Measurements from ENCODE around the gene SLC8A1. TPM values are rescaled to one million over a fixed set of nuclear protein-coding genes. Genes with fewer than 3 reads are reported as not detected.

The SLC8A1 gene
- total and polyA plus RNA-seq, 2 donors (not counting 1 experiment from before 2014, with no cell fraction given): 0.07 to 0.20 TPM

DNA sequence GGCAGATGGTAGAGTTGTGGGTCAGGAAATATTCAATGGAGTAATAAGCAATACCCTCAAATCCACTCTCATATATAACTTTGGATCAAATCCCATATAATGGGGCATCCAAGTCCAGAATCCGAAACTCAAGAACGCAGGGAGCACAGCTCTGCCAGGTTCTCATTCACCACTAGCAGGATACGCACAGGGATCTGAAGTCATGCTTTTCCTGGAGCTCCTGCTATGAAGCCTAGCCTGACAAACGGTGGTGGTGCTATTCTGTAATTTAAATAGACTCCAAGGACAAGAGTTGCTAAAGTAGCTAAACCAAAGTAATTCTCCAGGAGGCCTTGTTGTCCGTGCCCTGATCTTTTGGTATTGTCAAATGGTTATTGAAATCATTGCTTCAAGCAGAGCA, 264.8 kb downstream of the SLC8A1 start:
- no peak overlapping the region for H3K4me2 ChIP-seq (replicated peaks; ENCODE audit: low read depth, low read length, poor library complexity, severe bottlenecking)
- Mint-ChIP-seq H3K9me3 (ENCODE audit: insufficient read depth) (no peaks in the 10 kb centered on the region), H3K4me3 (no peak overlapping the region), H3K27ac (no peak overlapping the region), H3K27me3 (no peaks in the 10 kb centered on the region), H3K4me1 (no peaks in the 10 kb centered on the region)
- DNase-seq: no peak
- no peaks in the 10 kb centered on the region for H3K27me3 ChIP-seq (replicated peaks in 1 of 4; ENCODE audit: control extremely low read depth in 1 of 4, control insufficient read depth in 3 of 4, insufficient read depth in 4 of 4, low read length in 3 of 4)
- no peaks in the 10 kb centered on the region for H3K4me1 ChIP-seq (ENCODE audit: control insufficient read depth in 2 of 2, insufficient read depth in 2 of 2, low read length in 2 of 2)
- ChIA-PET POLR2A (no interaction called here), CTCF (no interaction called here)
- H3K36me3 ChIP-seq (replicated peaks in 1 of 2; ENCODE audit: control extremely low read depth in 1 of 2, control insufficient read depth in 1 of 2, extremely low read depth in 1 of 2, insufficient read depth in 2 of 2, low read length in 1 of 2): no peaks in the 10 kb centered on the region
- H2AFZ ChIP-seq (ENCODE audit: insufficient read depth, low read depth, low read length, poor library complexity, severe bottlenecking): no peak overlapping the region
- 100% methylated on average over 3 of the region's 5 CpGs for WGBS (ENCODE audit: insufficient coverage)
- no peak for ATAC-seq (ENCODE audit: low read depth)
- no peak overlapping the region for H3K9ac ChIP-seq (ENCODE audit: low read length)
- H3K79me2 ChIP-seq (ENCODE audit: control insufficient read depth, insufficient read depth, low read length): no peaks in the 10 kb centered on the region
- no peak overlapping the region for H3K27ac ChIP-seq (ENCODE audit: low read length in 2 of 2)
- no peak overlapping the region for H3K4me3 ChIP-seq (ENCODE audit: control extremely low read depth in 1 of 5, extremely low read depth in 1 of 5, insufficient read depth in 1 of 5, low read depth in 2 of 5, low read length in 4 of 5)
- no peaks in the 10 kb centered on the region for H4K20me1 ChIP-seq (ENCODE audit: control insufficient read depth, insufficient read depth, low read length, poor library complexity, severe bottlenecking)
- no peaks in the 10 kb centered on the region for H3K9me3 ChIP-seq (ENCODE audit: control extremely low read depth in 1 of 3, control insufficient read depth in 2 of 3, insufficient read depth in 1 of 3, low read length in 2 of 3)
- TF ChIP-seq CTCF (IDR thresholded peaks at IDR 0.05) (no peak), EZH2 (IDR thresholded peaks at IDR 0.05; ENCODE audit: borderline replicate concordance, insufficient read depth, low read depth, low read length, poor library complexity, severe bottlenecking) (no peak)
- intact Hi-C loops (cut with micrococcal nuclease): no loop called here

DNA sequence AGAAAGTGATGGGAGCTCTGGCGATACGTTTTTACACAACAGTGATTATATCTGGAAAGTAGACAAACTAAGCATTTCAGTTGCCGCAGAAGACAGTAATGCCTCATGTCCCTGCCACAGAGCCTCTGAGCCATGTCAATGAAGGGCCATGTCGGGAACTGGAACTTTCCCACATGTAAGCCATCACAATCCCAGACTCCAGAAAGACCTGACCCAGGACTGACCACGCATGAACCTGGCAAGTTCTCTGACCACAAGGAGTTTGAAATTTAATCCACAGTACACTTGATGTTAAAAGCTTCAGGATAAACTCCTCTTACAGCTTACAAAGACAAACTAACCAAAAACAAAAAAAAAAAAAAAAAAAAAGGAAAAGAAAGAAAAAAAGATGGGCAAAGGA, 267.3 kb downstream of the SLC8A1 start:
- H3K27me3 ChIP-seq (replicated peaks in 1 of 4; ENCODE audit: control extremely low read depth in 1 of 4, control insufficient read depth in 3 of 4, insufficient read depth in 4 of 4, low read length in 3 of 4): no peaks in the 10 kb centered on the region
- H3K9me3 Mint-ChIP-seq (ENCODE audit: insufficient read depth): no peaks in the 10 kb centered on the region
- no peak overlapping the region for H3K4me3 Mint-ChIP-seq
- POLR2A ChIA-PET: no interaction called here
- H3K27me3 Mint-ChIP-seq: no peaks in the 10 kb centered on the region
- no peaks in the 10 kb centered on the region for H4K20me1 ChIP-seq (ENCODE audit: control insufficient read depth, insufficient read depth, low read length, poor library complexity, severe bottlenecking)
- no peak overlapping the region for H3K27ac Mint-ChIP-seq
- no peak for ATAC-seq (ENCODE audit: low read depth)
- no peak overlapping the region for H3K27ac ChIP-seq (ENCODE audit: low read length in 2 of 2)
- no peaks in the 10 kb centered on the region for H3K4me1 Mint-ChIP-seq
- DNase-seq: no peak
- no peak overlapping the region for H2AFZ ChIP-seq (ENCODE audit: insufficient read depth, low read depth, low read length, poor library complexity, severe bottlenecking)
- H3K9ac ChIP-seq (ENCODE audit: low read length): no peak overlapping the region
- 71% methylated on average over 4 of the region's 5 CpGs for WGBS (ENCODE audit: insufficient coverage)
- no peaks in the 10 kb centered on the region for H3K36me3 ChIP-seq (replicated peaks in 1 of 2; ENCODE audit: control extremely low read depth in 1 of 2, control insufficient read depth in 1 of 2, extremely low read depth in 1 of 2, insufficient read depth in 2 of 2, low read length in 1 of 2)
- intact Hi-C loops (cut with micrococcal nuclease): no loop called here
- no peaks in the 10 kb centered on the region for H3K4me1 ChIP-seq (ENCODE audit: control insufficient read depth in 2 of 2, insufficient read depth in 2 of 2, low read length in 2 of 2)
- no peak overlapping the region for H3K4me2 ChIP-seq (replicated peaks; ENCODE audit: low read depth, low read length, poor library complexity, severe bottlenecking)
- TF ChIP-seq EZH2 (IDR thresholded peaks at IDR 0.05; ENCODE audit: borderline replicate concordance, insufficient read depth, low read depth, low read length, poor library complexity, severe bottlenecking) (no peak), CTCF (IDR thresholded peaks at IDR 0.05) (no peak)
- no peaks in the 10 kb centered on the region for H3K79me2 ChIP-seq (ENCODE audit: control insufficient read depth, insufficient read depth, low read length)
- H3K4me3 ChIP-seq (ENCODE audit: control extremely low read depth in 1 of 5, extremely low read depth in 1 of 5, insufficient read depth in 1 of 5, low read depth in 2 of 5, low read length in 4 of 5): no peak overlapping the region
- CTCF ChIA-PET: no interaction called here
- no peaks in the 10 kb centered on the region for H3K9me3 ChIP-seq (ENCODE audit: control extremely low read depth in 1 of 3, control insufficient read depth in 2 of 3, insufficient read depth in 1 of 3, low read length in 2 of 3)

Measured in B cell (primary cell).